Measurements from ENCODE around the gene TNFRSF18.

TNFRSF18 gene

GRCh38 chr1:1226566-1227362, 20.4 kb upstream of the TNFRSF18 start:
- no peak for DNase-seq

DNA sequence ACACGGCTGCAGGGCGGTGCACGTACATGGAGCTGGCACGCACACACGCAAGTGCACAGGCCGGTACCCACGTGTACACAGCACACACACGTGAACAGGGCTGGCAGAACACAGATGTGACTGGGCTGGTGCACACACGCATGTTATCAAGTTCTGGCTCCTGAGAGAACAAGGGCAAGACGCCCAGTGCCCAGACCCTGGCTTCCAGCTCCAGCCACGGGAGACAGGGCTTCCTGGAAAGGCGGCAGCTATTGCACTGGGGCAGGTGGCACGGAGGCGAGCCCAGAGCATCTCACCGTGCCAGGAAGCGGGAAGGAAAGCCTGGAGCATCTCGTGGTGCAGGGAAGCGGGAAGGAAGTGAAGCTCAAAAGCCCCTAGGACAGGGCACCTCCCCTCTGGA, 19.5 kb upstream of the TNFRSF18 start:
- DNase-seq: no peak

DNA sequence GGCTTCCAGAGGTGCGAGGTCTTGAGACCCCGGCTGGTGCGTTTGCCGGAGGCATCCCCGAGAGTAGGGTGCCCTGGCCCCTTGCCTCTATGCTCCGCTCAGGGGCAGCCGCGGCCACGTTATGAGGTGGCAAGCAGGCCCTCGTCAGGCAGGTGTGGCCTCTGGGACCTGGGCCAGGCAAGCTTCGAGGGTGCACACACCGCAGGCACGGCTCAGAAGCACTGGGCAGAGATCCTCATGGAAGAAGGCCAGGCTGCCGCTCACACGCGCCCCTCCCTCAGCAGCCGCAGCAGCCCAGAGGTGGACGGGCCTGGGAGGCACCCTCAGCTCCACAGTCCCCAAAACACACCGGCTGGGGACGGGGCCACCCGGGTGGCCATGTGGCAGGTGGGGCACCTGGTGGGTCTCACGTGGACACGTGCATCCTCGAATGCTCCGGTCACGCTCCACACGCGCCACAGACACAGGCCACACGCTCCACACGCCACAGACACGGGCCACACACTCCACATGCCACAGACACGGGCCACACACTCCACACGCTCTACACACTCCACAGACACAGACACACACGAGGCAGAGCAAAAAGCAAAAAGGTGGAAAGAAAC, 18.9 kb upstream of the TNFRSF18 start:
- DNase-seq: peak; percentile 34

- DNase-seq: no peak
Measured at GRCh38 chr1:1223891-1224290, 17.5 kb upstream of the TNFRSF18 start.

GRCh38 chr1:1223321-1223720, 16.9 kb upstream of the TNFRSF18 start:
- DNase-seq: no peak

- DNase-seq: no peak
Measured at GRCh38 chr1:1222575-1223225, 16.3 kb upstream of the TNFRSF18 start.

DNA sequence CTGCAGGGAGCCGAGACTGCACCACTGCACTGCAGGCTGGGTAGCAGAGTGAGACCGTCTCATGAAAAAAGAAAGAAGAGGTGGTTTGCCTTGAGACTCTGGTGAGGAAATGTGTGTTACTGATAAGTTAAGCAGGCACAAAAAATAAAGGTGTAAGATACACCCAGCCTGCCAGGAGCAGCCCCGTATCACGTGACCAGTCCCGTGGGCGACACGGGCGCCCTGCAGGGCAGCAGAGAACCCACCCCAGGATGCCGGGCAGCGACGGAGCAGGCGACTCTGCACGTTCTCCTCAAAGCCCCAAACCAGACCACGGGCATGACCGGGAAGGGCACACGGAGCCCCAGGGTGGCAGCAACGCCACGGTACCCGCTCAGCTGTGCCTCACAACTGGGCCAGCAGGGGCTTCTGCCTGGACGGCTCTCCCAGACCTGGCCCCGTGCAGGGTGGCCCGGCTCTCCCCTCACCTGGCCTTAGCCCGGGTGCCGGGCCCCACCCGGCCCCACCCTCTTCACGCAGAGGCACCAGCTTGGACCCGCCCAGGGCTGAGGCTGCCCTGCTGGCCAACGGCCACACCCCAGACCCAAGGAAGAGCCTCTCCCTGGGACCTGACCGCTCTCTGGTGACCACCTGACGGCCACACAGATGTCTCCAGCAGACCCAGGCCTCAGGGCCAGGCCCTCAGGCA, 15.6 kb upstream of the TNFRSF18 start:
- no peak for DNase-seq

DNA sequence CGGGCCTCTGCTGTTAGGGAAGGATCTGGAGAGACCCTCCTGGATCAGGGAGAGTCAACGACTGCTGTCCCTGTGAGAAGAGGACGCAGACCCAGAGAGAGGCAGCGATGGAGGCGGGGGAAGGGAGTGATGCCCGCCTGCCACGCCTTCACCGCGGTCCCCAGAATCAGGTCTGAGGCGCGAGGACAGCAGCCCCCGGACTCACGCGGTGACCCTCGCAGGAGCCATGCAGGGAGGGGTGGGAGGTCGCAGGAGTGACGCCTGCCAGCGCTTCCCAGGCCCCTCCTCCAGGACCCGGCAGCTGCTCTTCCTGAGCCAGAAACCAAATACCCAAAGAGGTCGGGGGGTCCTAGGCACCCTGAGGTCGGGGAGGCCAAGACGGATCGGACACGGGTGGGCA, 13.8 kb upstream of the TNFRSF18 start:
- DNase-seq: no peak

DNA sequence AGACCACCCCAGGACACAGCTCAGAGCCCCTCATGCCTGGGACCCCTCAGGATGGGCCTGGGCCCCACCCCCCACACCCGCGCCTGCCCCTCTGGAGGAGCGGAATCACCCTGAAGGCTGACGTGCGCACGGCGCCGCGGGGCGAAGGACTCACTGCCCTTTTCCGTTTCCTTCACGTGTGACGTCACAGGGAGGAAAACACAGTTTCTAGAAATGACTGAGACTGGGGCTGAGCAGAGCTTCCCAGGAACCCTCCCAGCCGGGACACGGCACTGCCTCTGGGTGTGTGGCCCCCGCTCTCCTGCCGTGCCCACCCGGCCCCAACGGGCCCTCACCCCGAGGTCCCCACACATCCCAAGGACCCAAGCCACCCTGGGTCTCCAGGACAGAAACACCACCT, 12.9 kb upstream of the TNFRSF18 start:
- DNase-seq: no peak

GRCh38 chr1:1218524-1219200, 12.3 kb upstream of the TNFRSF18 start:
- DNase-seq: no peak

DNA sequence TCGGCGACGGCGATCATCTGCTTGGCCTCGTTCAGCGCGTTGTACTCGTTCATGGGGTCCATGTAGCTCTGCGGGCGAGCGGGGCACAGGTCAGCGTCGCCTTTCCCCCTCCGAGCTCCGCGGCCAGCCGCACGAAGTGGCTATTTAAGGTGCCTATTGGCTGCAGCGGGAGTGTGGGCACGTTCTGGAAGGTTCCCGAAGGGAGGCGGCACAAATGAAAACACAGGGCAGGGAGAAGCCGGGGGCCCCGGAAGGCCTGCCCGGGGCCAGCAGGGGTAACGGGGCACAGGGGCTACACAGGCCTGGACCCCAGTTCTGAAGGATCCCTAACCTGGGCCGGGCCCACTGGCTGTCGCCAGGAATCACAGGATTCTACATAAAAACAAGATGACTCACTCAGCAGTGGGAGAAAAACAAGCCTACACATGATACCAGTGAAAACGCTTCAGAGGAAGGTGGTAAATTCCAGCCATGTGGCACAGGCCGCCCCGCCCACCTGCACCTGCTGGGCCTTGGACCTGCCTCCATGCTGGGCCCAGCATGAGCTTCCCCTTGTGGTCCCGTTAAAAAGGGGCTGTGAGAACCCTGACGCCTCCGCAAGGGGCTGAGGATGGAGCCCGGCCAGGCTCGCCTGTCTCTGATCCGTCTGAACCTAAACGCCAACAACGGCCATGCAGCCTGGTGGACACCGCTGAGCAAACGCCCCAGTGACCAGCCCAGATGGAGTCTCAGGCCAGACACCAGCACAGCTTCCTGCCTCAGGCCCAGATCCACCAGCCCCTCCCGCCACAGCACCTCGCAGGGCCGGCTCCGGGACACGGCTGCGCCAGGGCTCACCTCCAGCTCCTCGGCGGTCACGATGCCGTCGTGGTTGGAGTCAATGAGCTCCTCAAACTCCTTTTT, 11.5 kb upstream of the TNFRSF18 start:
- no peak for DNase-seq

DNA sequence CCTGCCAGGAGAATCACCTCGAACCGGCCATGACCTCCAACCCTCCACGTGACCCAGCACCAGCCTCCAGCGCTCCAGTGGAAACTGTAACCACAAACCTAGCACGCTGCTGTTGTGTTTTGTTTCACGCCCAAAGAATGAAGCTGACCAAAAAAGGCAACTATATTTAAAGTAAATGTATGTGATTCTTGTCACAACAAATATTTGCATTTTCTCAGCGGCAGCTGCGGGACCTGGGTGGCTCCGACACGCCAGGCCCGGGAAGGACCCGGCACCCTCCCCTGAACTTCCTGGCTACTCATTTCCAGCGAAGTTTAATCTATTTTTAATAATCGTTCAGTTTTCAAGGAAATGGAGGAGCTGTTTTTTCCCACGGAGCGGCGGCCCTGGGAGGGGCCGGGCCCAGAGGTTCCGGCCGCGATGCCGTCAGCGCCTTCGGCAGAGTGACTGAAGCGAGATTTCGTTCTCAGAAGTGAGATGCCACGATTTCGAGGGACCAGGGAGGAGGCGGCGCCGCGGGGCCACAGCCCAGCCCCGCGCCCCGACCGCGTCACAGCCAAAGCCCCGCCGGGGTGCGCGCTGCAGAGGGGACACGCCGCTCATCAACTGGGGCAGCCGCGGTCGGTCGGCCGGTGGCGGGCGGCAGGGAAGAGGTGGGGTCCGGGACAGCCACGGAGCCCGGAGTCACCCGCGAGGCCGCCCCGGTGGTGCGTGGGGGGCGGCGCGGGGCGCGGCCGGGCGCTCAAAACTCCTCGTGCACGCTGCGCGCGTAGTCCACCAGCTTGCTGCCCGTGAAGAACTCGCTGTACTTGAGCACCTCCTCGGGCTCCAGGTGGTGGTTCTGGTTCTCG, 10.6 kb upstream of the TNFRSF18 start:
- no peak for DNase-seq

DNA sequence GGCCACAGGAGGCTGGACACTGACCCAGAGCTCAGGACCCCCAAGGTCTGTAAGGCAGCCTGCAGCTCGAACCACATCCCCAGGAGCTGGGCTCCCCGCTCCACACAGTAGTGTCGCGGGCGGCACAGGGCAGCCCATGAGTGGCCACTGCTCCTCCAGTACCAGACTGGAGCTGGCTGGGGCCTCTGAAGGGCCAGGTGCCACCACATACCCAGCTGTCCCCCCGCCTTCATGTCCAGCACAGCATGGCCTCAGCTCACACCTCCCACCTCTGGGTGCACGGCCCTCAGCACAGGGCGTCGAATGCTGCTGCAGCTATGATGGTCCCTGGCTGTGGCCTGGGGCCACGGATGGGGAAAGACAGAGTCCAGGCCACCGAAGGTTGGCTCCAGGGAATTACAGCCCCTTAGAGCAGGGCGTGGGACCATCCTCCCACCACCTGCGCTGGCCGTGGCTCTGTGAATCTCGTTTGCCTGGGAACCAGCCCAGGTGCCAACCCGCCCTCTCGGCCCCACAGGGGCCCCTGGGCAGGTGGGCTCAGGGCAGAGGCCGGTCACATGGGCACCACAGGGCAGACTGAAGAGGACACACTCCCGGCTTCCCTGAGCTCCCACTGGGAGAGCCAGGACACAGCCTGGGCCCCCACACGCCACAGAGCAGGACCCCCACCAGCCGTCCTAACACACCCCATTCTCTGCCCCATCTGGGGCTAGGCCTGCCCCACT, 9.7 kb upstream of the TNFRSF18 start:
- no peak for DNase-seq

DNA sequence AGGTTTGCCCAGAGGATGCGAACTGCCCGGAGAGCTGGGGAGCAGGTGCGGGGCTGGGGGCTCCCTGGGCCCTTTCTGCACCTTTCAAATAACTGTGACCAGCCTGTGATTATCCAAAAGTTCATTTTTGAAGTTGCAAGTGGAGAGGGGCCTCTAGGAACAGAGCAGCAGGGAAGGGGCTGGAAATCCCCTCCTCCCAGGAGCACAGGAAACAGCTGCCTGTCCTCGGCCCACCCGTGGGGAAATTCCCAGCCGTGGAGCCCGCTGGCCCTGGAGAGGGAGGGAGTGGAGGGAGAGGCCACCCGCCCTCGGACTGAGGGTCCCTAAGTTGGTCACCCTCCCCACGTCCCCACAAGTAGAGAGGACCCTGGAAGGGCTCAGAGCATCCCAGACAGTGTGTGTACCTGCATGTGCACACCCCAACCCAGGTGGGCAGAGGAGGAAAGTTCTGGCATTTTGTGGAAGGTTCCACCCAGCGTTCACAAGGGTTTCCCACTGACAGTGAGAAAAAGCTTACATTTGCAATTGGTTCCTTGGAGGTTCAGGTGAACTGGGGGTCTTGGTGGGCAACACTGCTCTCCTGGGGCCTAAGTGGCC, 8.8 kb upstream of the TNFRSF18 start:
- DNase-seq: no peak

DNA sequence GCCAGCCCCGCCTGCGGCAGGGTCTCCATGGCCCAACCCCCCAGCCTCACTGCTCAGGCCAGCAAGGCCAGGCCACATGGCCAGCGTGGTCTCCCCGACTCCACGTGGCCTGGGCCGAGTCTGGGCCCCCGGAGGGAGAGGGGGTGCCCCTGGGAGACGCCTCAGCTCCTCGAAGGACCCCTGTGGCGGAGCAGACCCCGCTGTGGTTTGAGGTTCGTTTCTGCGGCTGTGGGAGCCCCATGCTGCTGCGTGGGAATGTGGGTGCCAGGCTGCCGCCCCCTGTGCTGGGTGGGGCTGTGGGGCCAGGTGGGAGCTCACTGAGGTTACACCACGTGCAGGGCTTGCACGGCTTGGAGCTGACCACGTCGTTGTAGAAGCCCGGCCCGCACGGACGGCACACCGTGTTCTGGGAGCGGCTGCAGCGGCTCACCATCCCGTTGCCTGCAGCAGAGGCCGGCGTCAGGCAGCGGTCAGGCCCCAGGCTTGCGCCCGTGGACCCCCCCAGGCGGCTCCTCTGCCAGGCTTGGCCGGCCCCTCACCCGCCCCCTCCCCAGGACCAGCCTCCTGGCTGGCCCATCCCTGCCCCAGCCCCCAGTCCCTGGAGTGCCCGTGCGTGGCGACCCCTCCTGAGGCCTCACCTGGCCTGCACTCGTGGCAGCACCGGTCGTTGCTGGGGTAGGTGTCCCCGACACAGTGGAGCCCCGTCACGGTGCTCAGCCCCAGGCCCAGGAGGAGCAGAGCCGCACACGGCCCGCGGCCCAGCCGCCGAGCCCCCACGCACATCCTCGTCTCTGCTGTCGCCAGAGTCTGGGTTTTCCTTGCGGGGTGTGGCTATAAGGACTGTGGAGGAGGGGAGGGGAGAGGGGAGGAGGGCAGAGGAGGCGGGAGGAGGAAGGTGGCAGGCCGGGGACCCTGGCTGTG, 7.2 kb upstream of the TNFRSF18 start, which contains the start of gene TNFRSF4:
TSS of gene TNFRSF4 (minus strand) at position 809 of the 921 bp plus-strand sequence. CDS start at position 783, 26 bp downstream.
- no peak for DNase-seq

DNA sequence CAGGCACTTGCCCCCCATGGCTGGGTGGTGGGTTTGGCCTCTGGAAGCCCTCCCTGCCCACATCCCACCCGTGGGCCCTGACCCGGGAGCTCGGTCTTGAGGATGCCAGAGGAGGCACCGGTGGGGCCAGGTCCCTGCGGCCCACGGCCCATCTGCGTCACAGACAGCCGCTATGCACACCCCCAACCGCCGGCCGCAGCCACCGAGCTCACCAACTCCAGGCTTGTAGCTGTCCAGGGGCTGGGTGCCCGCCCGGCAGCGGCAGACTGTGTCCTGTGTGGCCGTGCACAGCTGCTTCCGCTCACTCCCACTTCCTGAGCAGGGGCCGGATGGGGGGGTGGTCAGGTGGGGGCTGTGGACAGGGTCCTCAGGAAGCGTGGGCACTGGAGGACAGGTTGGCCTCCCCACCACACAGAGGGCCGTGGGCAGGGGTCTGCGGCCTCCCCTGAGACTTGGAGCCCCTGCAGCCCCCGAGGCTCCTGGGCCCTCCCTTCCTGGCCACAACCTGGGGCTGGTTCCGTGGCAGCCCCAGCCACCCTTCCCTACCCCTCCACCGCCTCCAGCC, 6.5 kb upstream of the TNFRSF18 start:
- no peak for DNase-seq

- no peak for DNase-seq
Measured at GRCh38 chr1:1211541-1212441, 5.4 kb upstream of the TNFRSF18 start.
